Heart left ventricle (tissue), 16 donors: Measurements from ENCODE around the gene SMG5. TPM values are rescaled to one million over a fixed set of nuclear protein-coding genes. Genes with fewer than 3 reads are reported as not detected.

Experiments used
- ATAC-seq, 4 donors: fragments of 200-7000 bp; cut with Tn5 transposase; one replicate each; pipeline ENCODE4 v1.9.1; 2020 to 2022; ENCODE audit warnings: moderate library complexity in 4 of 4, mild to moderate bottlenecking in 3 of 4, moderate number of reproducible peaks in 1 of 4
- DNase-seq, 5 donors: peaks; one replicate each; pipeline ENCODE4 v3.0.0-alpha.2; 2020
- H3K27ac ChIP-seq, 12 donors: fragments of 200-600 bp; sonication (generic) in 4 of 12; one replicate each; pipeline versions ENCODE4 v1.5.0 to v1.8.0; 2016 to 2022; ENCODE audit warnings: mild to moderate bottlenecking in 2 of 12
- H3K27me3 ChIP-seq, 9 donors: fragments of 200-600 bp; sonication (generic) in 2 of 9; one replicate each; pipeline versions ENCODE4 v1.5.1 to v1.8.0; 2016 to 2022; ENCODE audit warnings: mild to moderate bottlenecking in 3 of 9
- H3K36me3 ChIP-seq, 9 donors: fragments of 200-600 bp; sonication (generic) in 2 of 9; one replicate each; pipeline versions ENCODE4 v1.5.0 to v1.8.0; 2018 to 2022; ENCODE audit warnings: mild to moderate bottlenecking in 2 of 9
- H3K4me1 ChIP-seq, 12 donors: fragments of 200-600 bp; sonication (generic) in 4 of 12; one replicate each; pipeline versions ENCODE4 v1.5.0 to v1.8.0; 2016 to 2022; ENCODE audit warnings: mild to moderate bottlenecking in 3 of 12
- H3K4me3 ChIP-seq, 12 donors: fragments of 200-600 bp; sonication (generic) in 4 of 12; one replicate each; pipeline versions ENCODE4 v1.5.0 to v1.8.0; 2017 to 2022; ENCODE audit warnings: mild to moderate bottlenecking in 9 of 12, moderate library complexity in 4 of 12
- H3K9me3 ChIP-seq, 12 donors: fragments of 200-600 bp; sonication (generic) in 4 of 12; one replicate each; pipeline versions ENCODE4 v1.5.0 to v1.8.0; 2016 to 2022; ENCODE audit warnings: mild to moderate bottlenecking in 1 of 12
- POLR2A ChIP-seq, 2 donors: fragments of 450-650 bp; IDR thresholded peaks; one replicate each; pipeline ENCODE4 v1.6.1; 2017; ENCODE audit warnings: antibody characterized with exemption in 2 of 2, mild to moderate bottlenecking in 2 of 2, moderate library complexity in 2 of 2
- WGBS, 4 donors: extraction: QIAGEN DNeasy Blood & Tissue Kit in 2 of 4; methylation state at CpG; one replicate each; pipeline versions ENCODE4 v1.1.5 to v1.1.7; 2013 to 2018; 5-methylcytosine and 5-hydroxymethylcytosine counted together
- intact Hi-C, 10 donors: fragments of 100-400 bp; cut with DNase I; formaldehyde crosslinking; loops; one replicate each; pipeline versions ENCODE4 v1.11.1 to v1.14.2; 2022
- polyA plus RNA-seq, 2 donors: library from polyadenylated mRNA; stranded (reverse); fragments of 200-250 nt; gene quantifications; one replicate each; pipeline ENCODE4 v1.2.3, GENCODE V29; 2013
- total RNA-seq, 9 donors: library from RNA; depleted of rRNA in 2 of 9; stranded (reverse); fragments of >200 nt in 2 of 9; fragmentation: NEBNext Ultra II Directional in 3 of 9; extraction: Animal tissue kit (Norgen Biotek cat#: 25700) in 3 of 9; gene quantifications; one replicate each; pipeline versions ENCODE4 v1.1.0 to v1.2.4, GENCODE V29; 2016 to 2023
- TF ChIP-seq, protein P1 (sequence below), 12 donors: fragments of 200-600 bp; sonication (generic) in 4 of 12; IDR thresholded peaks; one replicate each; pipeline versions ENCODE4 v1.5.0 to v1.8.0; 2018 to 2022; ENCODE audit warnings: antibody characterized with exemption in 12 of 12, mild to moderate bottlenecking in 5 of 12
- donor health status: ischemic (EF 13 %, LVEDD 7.1; RV severe dilation, severe dysfunction).
- donor health status: healthy with polysubstance abuse.
- donor health status: DM: no; HTN: yes; CAD: no.
- donor health status: DM: no; HTN: no; CAD: no.
- donor health status: ischemic (EF 25% LVEDD 6.9; RV normal size, moderate dysfunction).
- donor health status: ischemic (EF 25% LVEDD 5.7; RV mildly dilated, moderate dysfunction).
- donor health status: healthy.
- donor health status: DM: yes; HTN: yes; CAD: no.
- donor health status: ischemic (EF 35%, LVEDD 5.7; RV mildly dilated, moderate dysfunction).
- donor health status: nonischemic (EF 11% LVEDD 7.7; RV severe dilation, severe dysfunction).
- donor health status: DM: yes; HTN: yes; CAD: no.
- donor health status: PGD.
- donor health status: ischemic (EF 29% LVEDD 5.4; RV normal size, mild dysfunction).
- donor health status: nonischemic (EF 23%, LVEDD 6.1; RV moderate dilation, normal function).

SMG5 gene
- total and polyA plus RNA-seq, 11 donors, result 56.3 to 104 (median 89.4) TPM

DNA sequence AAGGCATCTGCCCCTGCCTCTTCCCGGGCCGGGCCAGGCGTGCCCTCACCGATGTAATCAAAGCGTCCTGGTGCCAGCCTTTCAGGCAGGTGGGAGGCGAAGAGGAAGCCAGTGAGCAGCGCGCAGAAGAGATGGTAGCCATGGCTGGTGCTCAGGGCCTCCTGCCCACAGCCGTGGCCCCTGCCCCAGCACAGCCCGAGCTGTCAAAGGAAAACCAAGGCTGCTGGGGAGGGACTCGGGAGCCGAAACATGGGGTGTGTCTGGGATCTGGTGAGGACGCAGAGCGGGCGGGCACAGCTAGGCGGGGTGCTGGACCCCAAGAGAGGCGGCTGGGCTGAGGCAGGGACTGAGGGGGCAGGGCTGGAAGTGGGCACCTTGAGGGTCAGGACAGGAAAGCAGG, 37.9 kb downstream of the SMG5 start:
- DNase-seq, result no peak
- intact Hi-C loops, result loop anchor here in 1 of 10 donors (10.0 kb wide), 1 partner anchor 70 kb away; no protein-coding TSS in a partner anchor

DNA sequence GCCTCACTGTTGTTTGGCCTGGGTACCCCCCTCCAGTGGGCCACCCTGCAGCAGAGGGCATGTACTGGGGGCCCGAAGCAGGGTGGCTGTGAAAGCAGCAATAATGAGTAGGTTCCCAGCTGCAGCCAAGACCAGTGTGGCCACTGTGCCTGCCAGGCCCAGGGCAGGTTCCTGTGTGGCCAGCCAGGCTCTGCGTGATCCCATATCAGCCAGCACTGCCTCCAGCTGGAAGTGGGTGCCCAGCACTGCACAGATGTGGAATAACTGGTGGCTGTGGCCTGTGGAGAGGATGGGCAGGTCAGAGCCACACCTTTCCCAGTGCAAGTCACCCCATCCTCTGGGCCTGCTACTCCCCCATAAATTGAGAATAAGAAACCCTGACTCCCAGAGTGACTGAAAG, 38.5 kb downstream of the SMG5 start:
- Histone ChIP-seq H3K27me3 (peaks cover 0 to 17% (median 14%) of the 10 kb centered on the region in 9 donors), H3K27ac (no peak overlapping the region), H3K9me3 (no peaks in the 10 kb centered on the region), H3K4me3 (no peak overlapping the region), H3K4me1 (peaks cover 3 to 37% (median 24%) of the 10 kb centered on the region in 12 donors), H3K36me3 (peaks cover 0 to 33% (median 18%) of the 10 kb centered on the region in 9 donors)
- TF ChIP-seq POLR2A (IDR thresholded peaks at IDR 0.05), result no peak
- TF ChIP-seq, protein P1, sequence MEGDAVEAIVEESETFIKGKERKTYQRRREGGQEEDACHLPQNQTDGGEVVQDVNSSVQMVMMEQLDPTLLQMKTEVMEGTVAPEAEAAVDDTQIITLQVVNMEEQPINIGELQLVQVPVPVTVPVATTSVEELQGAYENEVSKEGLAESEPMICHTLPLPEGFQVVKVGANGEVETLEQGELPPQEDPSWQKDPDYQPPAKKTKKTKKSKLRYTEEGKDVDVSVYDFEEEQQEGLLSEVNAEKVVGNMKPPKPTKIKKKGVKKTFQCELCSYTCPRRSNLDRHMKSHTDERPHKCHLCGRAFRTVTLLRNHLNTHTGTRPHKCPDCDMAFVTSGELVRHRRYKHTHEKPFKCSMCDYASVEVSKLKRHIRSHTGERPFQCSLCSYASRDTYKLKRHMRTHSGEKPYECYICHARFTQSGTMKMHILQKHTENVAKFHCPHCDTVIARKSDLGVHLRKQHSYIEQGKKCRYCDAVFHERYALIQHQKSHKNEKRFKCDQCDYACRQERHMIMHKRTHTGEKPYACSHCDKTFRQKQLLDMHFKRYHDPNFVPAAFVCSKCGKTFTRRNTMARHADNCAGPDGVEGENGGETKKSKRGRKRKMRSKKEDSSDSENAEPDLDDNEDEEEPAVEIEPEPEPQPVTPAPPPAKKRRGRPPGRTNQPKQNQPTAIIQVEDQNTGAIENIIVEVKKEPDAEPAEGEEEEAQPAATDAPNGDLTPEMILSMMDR (IDR thresholded peaks at IDR 0.05), result no peak
- ATAC-seq (no peak), DNase-seq (no peak)
- intact Hi-C loops, result loop anchor here in 1 of 10 donors (10.0 kb wide), 1 partner anchor 71 kb away; no protein-coding TSS in a partner anchor
- WGBS, 4 donors, result 87 to 93% (median 91%) methylated on average over 2 of the region's 2 CpGs

More for the DNA sequence above, 37.9 kb downstream of the SMG5 start:
- Histone ChIP-seq H3K36me3 (peaks cover 0 to 32% (median 17%) of the 10 kb centered on the region in 9 donors), H3K27me3 (peaks cover 0 to 17% (median 14%) of the 10 kb centered on the region in 9 donors), H3K4me1 (peaks cover 3 to 42% (median 24%) of the 10 kb centered on the region in 12 donors), H3K4me3 (no peak overlapping the region), H3K27ac (no peak overlapping the region), H3K9me3 (no peaks in the 10 kb centered on the region)
- WGBS, 4 donors, result 92 to 94% (median 93%) methylated on average over 16 to 17 of the region's 17 CpGs
- TF ChIP-seq, protein P1 (IDR thresholded peaks at IDR 0.05), result no peak
- no peak for TF ChIP-seq POLR2A (IDR thresholded peaks at IDR 0.05)
- ATAC-seq, result no peak

DNA sequence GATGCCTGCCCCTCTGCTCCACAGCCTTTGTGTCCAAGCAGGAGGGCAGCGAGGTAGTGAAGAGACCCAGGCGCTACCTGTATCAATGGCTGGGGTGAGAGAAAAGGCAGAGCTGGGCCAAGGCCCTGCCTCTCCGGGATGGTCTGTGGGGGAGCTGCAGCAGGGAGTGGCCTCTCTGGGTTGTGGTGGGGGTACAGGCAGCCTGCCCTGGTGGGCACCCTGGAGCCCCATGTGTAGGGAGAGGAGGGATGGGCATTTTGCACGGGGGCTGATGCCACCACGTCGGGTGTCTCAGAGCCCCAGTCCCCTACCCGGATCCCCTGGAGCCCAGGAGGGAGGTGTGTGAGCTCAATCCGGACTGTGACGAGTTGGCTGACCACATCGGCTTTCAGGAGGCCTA, 39.9 kb downstream of the SMG5 start:
- no peak overlapping the region for H3K27ac ChIP-seq
- intact Hi-C loops, result loop anchor here in 1 of 10 donors (10.0 kb wide), 1 partner anchor 72 kb away; no protein-coding TSS in a partner anchor
- DNase-seq (no peak), ATAC-seq (no peak)
- H3K4me1 ChIP-seq, result peaks cover 3 to 28% (median 20%) of the 10 kb centered on the region in 12 donors
- H3K36me3 ChIP-seq, result peaks cover 0 to 43% (median 30%) of the 10 kb centered on the region in 9 donors
- no peak for TF ChIP-seq POLR2A (IDR thresholded peaks at IDR 0.05)
- TF ChIP-seq, protein P1 (IDR thresholded peaks at IDR 0.05), result no peak
- peaks cover 0 to 17% (median 14%) of the 10 kb centered on the region in 9 donors for H3K27me3 ChIP-seq
- no peak overlapping the region for H3K4me3 ChIP-seq
- no peaks in the 10 kb centered on the region for H3K9me3 ChIP-seq
- 70 to 83% (median 81%) methylated on average over 4 to 10 of the region's 10 CpGs for WGBS, 4 donors

DNA sequence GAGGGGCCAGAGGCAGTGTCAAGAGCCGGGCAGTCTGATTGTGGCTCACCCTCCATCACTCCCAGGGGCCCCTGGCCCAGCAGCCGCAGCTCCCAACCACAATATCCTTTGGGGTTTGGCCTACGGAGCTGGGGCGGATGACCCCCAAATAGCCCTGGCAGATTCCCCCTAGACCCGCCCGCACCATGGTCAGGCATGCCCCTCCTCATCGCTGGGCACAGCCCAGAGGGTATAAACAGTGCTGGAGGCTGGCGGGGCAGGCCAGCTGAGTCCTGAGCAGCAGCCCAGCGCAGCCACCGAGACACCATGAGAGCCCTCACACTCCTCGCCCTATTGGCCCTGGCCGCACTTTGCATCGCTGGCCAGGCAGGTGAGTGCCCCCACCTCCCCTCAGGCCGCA, 40.7 kb downstream of the SMG5 start, which contains the start of gene BGLAP:
BGLAP (plus strand) TSS at position 259 of the 400 bp plus-strand sequence; CDS start at position 307, 48 bp downstream.
- Histone ChIP-seq H3K27ac (no peak within 1 kb of the TSS), H3K4me3 (no peak within 1 kb of the TSS), H3K4me1 (peaks cover 3 to 19% (median 12%) of the 10 kb centered on the region in 12 donors), H3K27me3 (peaks cover 0 to 17% (median 14%) of the 10 kb centered on the region in 9 donors), H3K36me3 (peaks cover 0 to 51% (median 38%) of the 10 kb centered on the region in 9 donors), H3K9me3 (no peaks in the 10 kb centered on the region)
- no peak for ATAC-seq
- TF ChIP-seq, protein P1 (IDR thresholded peaks at IDR 0.05), result no peak
- TF ChIP-seq POLR2A (IDR thresholded peaks at IDR 0.05), result no peak
- intact Hi-C loops, result loop anchor here in 1 of 10 donors (10.0 kb wide), 1 partner anchor 73 kb away; no protein-coding TSS in a partner anchor
- 85 to 90% (median 90%) methylated on average over 12 to 14 of the region's 14 CpGs for WGBS, 4 donors
- no peak for DNase-seq
